ENCODE results near the gene IL21. TPM values are rescaled to one million over a fixed set of nuclear protein-coding genes. Genes with fewer than 3 reads are reported as not detected.
"Not testable (repeated sequence)": the region's sequence is repeated elsewhere in the genome, so short reads cannot be mapped to it uniquely, and the experiment has no call there.

The IL21 gene
- polyA plus RNA-seq (ENCODE audit: insufficient read length in 4 of 4): not detected

GRCh38 chr4:122621016-122621507, at the start of gene IL21:
TSS of gene IL21 (minus strand) at chr4:122621066. CDS start at chr4:122621011, 55 bp downstream.
- DNase-seq (ENCODE audit: low read depth in 4 of 4, low spot score in 3 of 4): no peak

DNA sequence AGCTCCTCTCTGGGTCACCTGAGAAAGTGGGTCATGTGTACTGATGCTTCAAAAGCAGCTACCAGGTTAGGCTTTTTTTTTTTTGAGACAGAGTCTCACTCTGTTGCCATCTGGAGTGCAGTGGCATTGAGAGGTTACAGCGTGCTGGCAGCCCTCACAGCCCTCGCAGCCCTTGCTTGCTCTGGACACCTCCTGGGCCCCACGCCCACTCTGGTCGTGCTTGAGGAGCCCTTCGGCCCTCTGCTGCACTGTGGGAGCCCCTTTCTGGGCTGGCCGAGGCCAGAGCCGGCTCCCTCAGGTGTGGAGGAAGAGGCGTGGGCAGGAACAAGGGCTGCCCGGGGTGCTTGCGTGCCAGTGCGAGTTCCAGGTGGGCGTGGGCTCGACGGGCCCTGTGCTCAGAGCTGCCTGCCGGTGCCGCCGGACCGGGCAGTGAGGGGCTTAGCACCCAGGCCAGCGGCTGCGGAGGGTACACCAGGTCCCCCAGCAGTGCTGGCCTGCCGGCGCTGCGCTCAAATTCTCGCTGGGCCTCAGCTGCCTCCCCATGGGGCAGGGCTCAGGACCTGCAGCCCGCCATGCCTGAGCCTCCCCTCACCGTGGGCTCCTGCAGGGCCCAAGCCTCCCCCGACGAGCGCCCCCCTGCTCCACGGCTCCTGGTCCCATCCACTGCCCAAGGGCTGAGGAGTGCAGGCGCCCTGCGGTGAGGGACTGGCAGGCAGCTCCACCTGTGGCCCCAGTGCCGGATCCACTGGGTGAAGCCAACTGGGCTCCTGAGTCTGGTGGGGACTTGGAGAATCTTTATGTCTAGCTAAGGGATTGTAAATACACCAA, 49.3 kb upstream of the IL21 start:
- DNase-seq (ENCODE audit: low read depth in 4 of 4, low spot score in 3 of 4): no peak

DNA sequence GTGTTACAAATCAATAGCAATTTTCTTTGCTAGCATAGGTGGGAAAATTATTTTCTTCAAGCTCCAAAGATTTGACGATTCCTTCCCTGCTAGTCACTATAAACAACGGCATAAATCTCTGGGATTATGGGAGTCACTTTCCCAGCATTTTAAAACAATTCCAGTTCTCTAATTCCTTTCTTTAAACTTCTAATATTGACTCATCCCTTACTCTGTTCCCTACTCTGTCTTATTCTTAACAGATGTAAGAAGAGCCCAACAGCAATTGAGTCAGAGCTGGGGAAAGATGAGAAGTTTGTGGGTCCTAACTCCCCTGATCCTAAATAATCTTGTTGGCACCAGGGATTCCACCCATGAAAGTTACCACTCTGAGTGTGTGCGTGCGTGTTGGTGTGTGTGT, 47.4 kb upstream of the IL21 start:
- DNase-seq (ENCODE audit: low read depth in 4 of 4, low spot score in 3 of 4): no peak

- DNase-seq (ENCODE audit: low read depth in 4 of 4, low spot score in 3 of 4): no peak
These were observed 45.8 kb upstream of the IL21 start for GRCh38 chr4:122666527-122667245.

- DNase-seq (ENCODE audit: low read depth in 4 of 4, low spot score in 3 of 4): no peak
These were observed 44.5 kb upstream of the IL21 start for GRCh38 chr4:122665161-122665929.

DNA sequence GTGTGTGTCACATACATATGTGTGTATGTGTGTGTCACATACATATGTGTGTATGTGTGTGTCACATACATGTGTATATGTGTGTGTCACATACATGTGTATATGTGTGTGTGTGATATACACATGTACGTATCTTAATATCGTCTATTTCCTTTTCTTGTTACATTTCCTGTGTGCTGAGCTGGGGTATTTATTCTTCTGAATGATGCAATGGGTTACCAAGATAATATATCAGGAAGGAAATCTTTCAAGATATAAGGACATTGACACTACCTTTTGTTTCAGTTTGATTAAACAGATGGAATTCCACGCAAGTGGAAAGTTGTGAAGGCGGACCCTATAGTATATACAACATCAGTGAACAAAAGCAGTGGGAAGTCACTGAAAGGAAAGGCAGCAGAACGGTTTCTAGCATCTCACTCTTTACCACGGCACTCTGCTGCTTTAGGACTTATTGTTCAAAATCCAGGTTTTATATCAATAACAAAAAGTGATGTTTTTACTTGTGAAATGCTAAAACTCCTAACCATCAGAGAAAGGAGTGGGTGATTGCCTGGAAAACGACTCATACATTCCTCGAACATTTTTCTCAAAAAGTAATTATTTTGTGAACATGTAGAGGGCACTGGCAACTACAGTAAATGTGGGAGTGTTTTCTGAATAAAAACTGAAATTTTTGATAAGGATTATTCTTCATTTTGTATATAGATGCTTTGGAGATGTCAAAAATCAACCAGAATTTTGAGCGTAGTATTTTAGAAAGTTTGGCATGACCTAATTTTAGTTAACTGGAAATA, 43.1 kb upstream of the IL21 start:
- no peak for DNase-seq (ENCODE audit: low read depth in 4 of 4, low spot score in 3 of 4)

DNA sequence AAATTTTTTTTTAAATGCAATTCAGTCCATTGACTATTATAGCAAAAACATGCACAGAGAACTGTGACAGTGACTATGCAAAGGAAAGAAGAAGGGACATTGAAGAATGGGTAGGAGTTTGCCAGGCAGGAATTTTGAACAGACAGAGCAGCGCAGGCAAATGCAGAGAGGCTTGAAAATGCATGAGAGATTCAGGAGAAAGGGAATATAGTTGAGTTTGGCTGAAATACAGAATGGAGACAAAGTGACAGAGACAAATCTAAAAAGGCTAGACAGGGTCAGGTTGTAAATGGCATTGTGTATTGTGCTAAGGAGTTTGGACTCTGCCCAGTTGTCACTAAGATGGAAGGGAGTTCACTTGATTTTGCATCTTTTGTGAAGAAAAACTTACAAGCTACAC, 42.4 kb upstream of the IL21 start:
- no peak for DNase-seq (ENCODE audit: low read depth in 4 of 4, low spot score in 3 of 4)

DNA sequence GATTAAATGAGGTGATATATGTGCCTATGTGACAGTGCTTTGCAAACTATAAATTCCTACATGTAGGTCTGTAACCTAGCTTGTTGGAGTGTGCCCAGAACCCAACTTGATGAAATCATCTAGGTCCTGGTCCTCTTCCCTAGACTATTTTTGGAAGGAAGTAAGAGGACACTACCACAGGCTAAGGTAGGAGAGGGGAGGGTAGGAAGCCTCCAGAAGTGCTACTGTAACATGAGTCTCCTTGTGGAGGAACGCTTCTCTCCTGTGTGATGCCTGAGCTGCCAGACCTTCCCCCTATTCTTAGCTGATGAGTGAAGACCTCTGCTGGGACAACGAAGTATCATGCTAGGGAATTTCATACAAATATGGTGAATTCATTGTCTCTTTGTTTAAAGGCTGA, 41.8 kb upstream of the IL21 start:
- no peak for DNase-seq (ENCODE audit: low read depth in 4 of 4, low spot score in 3 of 4)

- no peak for DNase-seq (ENCODE audit: low read depth in 4 of 4, low spot score in 3 of 4)
These were observed 40.6 kb upstream of the IL21 start for GRCh38 chr4:122661176-122662160.

GRCh38 chr4:122658818-122659295, 38.0 kb upstream of the IL21 start:
- DNase-seq (ENCODE audit: low read depth in 4 of 4, low spot score in 3 of 4): no peak

- no peak for DNase-seq (ENCODE audit: low read depth in 4 of 4, low spot score in 3 of 4)
These were observed 37.5 kb upstream of the IL21 start for GRCh38 chr4:122658377-122658776.

DNA sequence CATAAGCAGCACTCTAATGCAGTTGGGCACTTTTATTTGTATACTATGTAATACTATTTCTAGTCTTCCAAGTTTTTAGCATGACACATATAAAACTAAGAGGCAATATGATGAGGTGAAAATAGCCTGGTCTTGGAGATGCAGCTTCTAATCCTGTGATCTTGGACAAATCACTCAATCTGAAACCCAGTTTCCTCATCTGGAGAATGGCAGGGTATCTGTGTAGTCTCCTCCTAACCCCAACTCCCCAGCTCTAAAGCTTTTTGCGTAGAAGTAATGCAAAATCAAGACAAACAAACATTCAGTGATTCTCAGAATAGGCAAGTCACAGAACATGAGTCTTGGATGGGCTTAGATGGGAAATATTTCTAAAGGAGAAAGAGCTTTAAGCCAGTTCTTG, 36.7 kb upstream of the IL21 start:
- DNase-seq (ENCODE audit: low read depth in 4 of 4, low spot score in 3 of 4): no peak

DNA sequence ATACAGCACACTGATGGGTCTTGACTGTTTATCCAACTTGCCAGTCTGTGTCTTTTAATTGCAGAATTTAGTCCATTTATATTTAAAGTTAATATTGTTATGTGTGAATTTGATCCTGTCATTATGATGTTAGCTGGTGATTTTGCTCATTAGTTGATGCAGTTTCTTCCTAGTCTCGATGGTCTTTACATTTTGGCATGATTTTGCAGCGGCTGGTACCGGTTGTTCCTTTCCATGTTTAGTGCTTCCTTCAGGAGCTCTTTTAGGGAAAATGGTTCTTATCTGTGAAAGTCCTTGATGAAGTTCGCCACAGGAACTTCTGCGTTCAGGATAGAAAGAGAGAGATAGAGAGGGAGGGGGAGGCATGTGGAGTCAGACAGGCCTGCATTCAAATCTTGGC, 35.7 kb upstream of the IL21 start:
- DNase-seq (ENCODE audit: low read depth in 4 of 4, low spot score in 3 of 4): not testable (repeated sequence)

- DNase-seq (ENCODE audit: low read depth in 4 of 4, low spot score in 3 of 4): no peak
These were observed 31.5 kb upstream of the IL21 start for GRCh38 chr4:122652379-122652778.

- DNase-seq (ENCODE audit: low read depth in 4 of 4, low spot score in 3 of 4): no peak
These were observed 29.3 kb upstream of the IL21 start for GRCh38 chr4:122650148-122650547.

DNA sequence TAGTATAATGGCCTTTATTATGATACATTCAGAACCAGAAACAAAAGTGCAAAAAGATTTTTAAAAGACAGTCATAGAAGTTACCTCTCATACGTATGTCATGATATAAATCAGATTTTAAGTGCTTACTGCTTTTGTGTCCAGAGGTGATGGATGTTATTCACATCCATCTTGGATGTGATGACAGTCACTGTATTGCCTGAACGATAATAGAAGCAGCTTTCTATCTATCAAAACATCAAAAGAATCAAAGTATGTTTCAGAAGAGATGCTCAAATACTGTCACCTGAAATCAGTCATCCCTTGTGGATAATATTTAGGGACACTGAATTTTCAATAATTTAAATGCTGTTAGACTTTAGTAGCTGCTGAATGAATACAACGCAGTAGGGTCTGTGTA, 26.8 kb upstream of the IL21 start:
- no peak for DNase-seq (ENCODE audit: low read depth in 4 of 4, low spot score in 3 of 4)

GRCh38 chr4:122643257-122643656, 22.4 kb upstream of the IL21 start:
- no peak for DNase-seq (ENCODE audit: low read depth in 4 of 4, low spot score in 3 of 4)

GRCh38 chr4:122639181-122639580, 18.3 kb upstream of the IL21 start:
- no peak for DNase-seq (ENCODE audit: low read depth in 4 of 4, low spot score in 3 of 4)

GRCh38 chr4:122636697-122637096, 15.8 kb upstream of the IL21 start:
- DNase-seq (ENCODE audit: low read depth in 4 of 4, low spot score in 3 of 4): no peak

All from right renal pelvis (tissue), 4 donors.